ENCODE data around the gene POC1A. TPM values are rescaled to one million over a fixed set of nuclear protein-coding genes. Genes with fewer than 3 reads are reported as not detected.

The POC1A gene
- total and polyA plus RNA-seq, 9 of the 15 experiments (the other 6 are each of a cell fraction or from before 2014, with no cell fraction given) = 7.2 to 17.5 (median 12.1) TPM

GRCh38 chr3:52120556-52121463 lies 33.4 kb downstream of the POC1A start:
- 69% methylated on average over 3 of the region's 3 CpGs for WGBS (ENCODE audit: insufficient coverage, low coverage, missing lambda C conversion rate)
- intact Hi-C loops (cut with micrococcal nuclease) (no loop called here), in situ Hi-C loops (cut with MboI) (no loop called here)
- Histone ChIP-seq H3K9ac (ENCODE audit: insufficient read depth in 1 of 2, low read depth in 2 of 2, low read length in 2 of 2) (no peak overlapping the region), H3K9me1 (ENCODE audit: control insufficient read depth, insufficient read depth, low read length) (peaks cover 5% of the 10 kb centered on the region), H3K4me1 (replicated peaks in 1 of 2; ENCODE audit: control insufficient read depth in 2 of 2, insufficient read depth in 2 of 2, low read length in 2 of 2) (peaks cover 0 to 2% of the 10 kb centered on the region in 2 experiments; a peak in 2 of 5 replicates), H3K9me3 (replicated peaks; ENCODE audit: control insufficient read depth, insufficient read depth, low read depth, low read length) (no peaks in the 10 kb centered on the region), H4K20me1 (replicated peaks; ENCODE audit: control insufficient read depth, insufficient read depth, low read length) (0 out of 2 replicates have a peak, but pooled peaks cover 4% of the 10 kb centered on the region), H3K79me2 (ENCODE audit: control insufficient read depth, insufficient read depth, low read length) (no peaks in the 10 kb centered on the region), H2AFZ (ENCODE audit: low read depth, low read length) (no peak overlapping the region), H3K4me2 (ENCODE audit: insufficient read depth, low read length) (no peak overlapping the region), H3K36me3 (ENCODE audit: control insufficient read depth, insufficient read depth, low read length) (peaks cover 70% of the 10 kb centered on the region), H3K27me3 (ENCODE audit: control insufficient read depth in 2 of 2, insufficient read depth in 2 of 2, low read length in 2 of 2) (no peaks in the 10 kb centered on the region), H3K27ac (ENCODE audit: extremely low read depth, low read depth, low read length) (no peak overlapping the region), H3K4me3 (no peak overlapping the region)
- BruUV-seq (replicated peaks) = no TSS peak
- ChIA-PET CTCF (ENCODE audit: low intra/inter-chr PET ratio) (interaction anchor here (2.6 kb wide), 1 partner anchor 120 kb away, joined by 17 read pairs; no protein-coding TSS in a partner anchor), POLR2A (no interaction called here)
- ATAC-seq = no peak
- no peak for FAIRE-seq
- no peak for DNase-seq (ENCODE audit: extremely low read depth in 1 of 4, low spot score in 3 of 4)
- TF ChIP-seq PREB (CRISPR knock-in tag; IDR thresholded peaks at IDR 0.05) = no peak
- TF ChIP-seq ZNF224 (CRISPR knock-in tag; IDR thresholded peaks at IDR 0.05) = no peak
- TF ChIP-seq ETV1 (tag; conservative IDR thresholded peaks at IDR 0.05; ENCODE audit: low read depth) = no peak
- TF ChIP-seq ZNF407 (IDR thresholded peaks at IDR 0.05; ENCODE audit: low read depth) = no peak
- TF ChIP-seq ZNF57 (CRISPR knock-in tag; IDR thresholded peaks at IDR 0.05) = no peak
- TF ChIP-seq HOXB6 (CRISPR knock-in tag; IDR thresholded peaks at IDR 0.05; ENCODE audit: borderline replicate concordance) = no peak

All from K562 (cell line).